Measurements from ENCODE around the gene PIGW.

GRCh38 chr17:36505171-36505570, 29.6 kb upstream of the PIGW start:
- TF ChIP-seq CTCF (conservative IDR thresholded peaks at IDR 0.05 in 1 of 2, IDR thresholded peaks at IDR 0.05 in 1 of 2; ENCODE audit: low read depth in 1 of 2, low read length in 2 of 2) (no peak), EZH2 (IDR thresholded peaks at IDR 0.05; ENCODE audit: low read length, missing control alignments) (no peak)
